ACC112 (cell line): Measurements from ENCODE around the gene ZNF862.

Experiments
- H2AFZ ChIP-seq: fragments of 200-600 bp; sonication (generic); one replicate; pipeline ENCODE4 v1.6.0; 2017; ENCODE audit warnings: antibody characterized with exemption, low read length; ENCODE audit not compliant: unreplicated experiment
- H3K27ac ChIP-seq: fragments of 200-600 bp; sonication (generic); 2 replicates; pipeline ENCODE4 v1.5.1; 2014; ENCODE audit warnings: low read depth, mild to moderate bottlenecking, antibody characterized with exemption, low read length, moderate library complexity
- H3K27me3 ChIP-seq: fragments of 200-600 bp; sonication (generic); 2 replicates; pipeline ENCODE4 v1.6.1; 2014; ENCODE audit warnings: mild to moderate bottlenecking, antibody characterized with exemption, low read length, moderate library complexity, mixed read lengths; ENCODE audit not compliant: insufficient read depth
- H3K36me3 ChIP-seq: fragments of 200-600 bp; sonication (generic); 2 replicates; pipeline ENCODE4 v1.6.1; 2016; ENCODE audit warnings: mild to moderate bottlenecking, antibody characterized with exemption, low read length, moderate library complexity, mixed read lengths; ENCODE audit not compliant: insufficient read depth
- H3K4me1 ChIP-seq: fragments of 200-600 bp; sonication (generic); one replicate; pipeline ENCODE4 v1.6.1; 2016; ENCODE audit warnings: low read length, mixed read lengths; ENCODE audit not compliant: insufficient read depth, unreplicated experiment, control insufficient read depth
- H3K4me3 ChIP-seq: fragments of 200-600 bp; sonication (generic); 2 replicates; pipeline ENCODE4 v1.5.1; 2014; ENCODE audit warnings: mild to moderate bottlenecking, low read depth, low read length
- H3K79me2 ChIP-seq: fragments of 200-600 bp; sonication (generic); one replicate; pipeline ENCODE4 v1.6.0; 2016; ENCODE audit warnings: low read length; ENCODE audit not compliant: control insufficient read depth, unreplicated experiment, insufficient read depth

Gene ZNF862

DNA sequence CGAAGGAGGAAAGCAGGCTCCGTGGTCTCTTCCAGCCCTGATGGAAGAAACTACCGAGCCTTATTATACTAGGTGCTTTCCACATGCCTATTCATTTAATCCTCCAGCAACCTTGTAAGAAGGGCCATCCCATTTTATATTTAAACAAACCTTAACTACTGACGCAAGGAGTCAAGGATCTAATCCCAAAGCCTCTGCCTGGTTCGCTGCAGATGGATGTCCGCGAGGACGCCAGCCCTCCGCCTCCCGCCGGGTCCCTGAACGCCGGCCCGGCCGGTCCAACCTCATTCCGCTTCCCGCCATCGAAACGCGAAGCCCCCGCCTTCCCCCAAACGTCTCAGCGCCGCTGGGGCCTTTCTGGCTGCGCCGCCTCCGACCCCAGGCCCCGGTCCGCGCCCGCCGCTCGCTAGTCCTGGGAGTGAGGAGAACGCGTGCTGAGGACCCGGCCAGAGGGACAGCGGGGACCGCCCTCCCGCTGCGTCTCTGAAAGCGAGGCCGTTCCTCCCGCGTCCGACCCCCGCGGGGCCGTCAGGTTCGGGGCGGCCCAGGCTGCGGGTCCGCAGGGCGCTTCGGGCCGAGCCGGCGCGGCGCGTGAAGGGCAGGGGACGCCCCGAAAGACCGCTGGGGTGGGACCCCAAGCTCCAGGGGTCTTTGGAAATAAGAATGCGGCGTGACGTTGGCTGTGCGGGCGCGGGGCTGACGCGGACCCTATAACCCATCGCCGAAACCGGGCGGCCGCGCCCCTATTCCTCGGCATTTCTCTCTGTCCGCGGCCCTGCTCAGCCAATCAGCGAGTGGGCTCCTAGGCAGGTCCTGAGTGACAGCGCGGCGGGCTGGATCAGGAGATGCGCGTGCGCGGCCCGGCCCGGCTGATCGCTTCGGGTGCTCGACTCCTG is 35.1 kb downstream of the ZNF862 start, which contains the start of gene ATP6V0E2:
ATP6V0E2 (plus strand) TSS at position 896 of the 896 bp plus-strand sequence. CDS start 97 bp downstream, outside the sequence.
- Histone ChIP-seq H3K36me3 (no peaks in the 10 kb centered on the region), H3K27me3 (no peaks in the 10 kb centered on the region), H3K27ac (peak within 1 kb of the TSS; percentile 56; the same call in 1 of the 2 replicates), H2AFZ (peak within 1 kb of the TSS; percentile 85), H3K4me1 (no peaks in the 10 kb centered on the region), H3K79me2 (no peaks in the 10 kb centered on the region), H3K4me3 (peak within 1 kb of the TSS; percentile 88)

DNA sequence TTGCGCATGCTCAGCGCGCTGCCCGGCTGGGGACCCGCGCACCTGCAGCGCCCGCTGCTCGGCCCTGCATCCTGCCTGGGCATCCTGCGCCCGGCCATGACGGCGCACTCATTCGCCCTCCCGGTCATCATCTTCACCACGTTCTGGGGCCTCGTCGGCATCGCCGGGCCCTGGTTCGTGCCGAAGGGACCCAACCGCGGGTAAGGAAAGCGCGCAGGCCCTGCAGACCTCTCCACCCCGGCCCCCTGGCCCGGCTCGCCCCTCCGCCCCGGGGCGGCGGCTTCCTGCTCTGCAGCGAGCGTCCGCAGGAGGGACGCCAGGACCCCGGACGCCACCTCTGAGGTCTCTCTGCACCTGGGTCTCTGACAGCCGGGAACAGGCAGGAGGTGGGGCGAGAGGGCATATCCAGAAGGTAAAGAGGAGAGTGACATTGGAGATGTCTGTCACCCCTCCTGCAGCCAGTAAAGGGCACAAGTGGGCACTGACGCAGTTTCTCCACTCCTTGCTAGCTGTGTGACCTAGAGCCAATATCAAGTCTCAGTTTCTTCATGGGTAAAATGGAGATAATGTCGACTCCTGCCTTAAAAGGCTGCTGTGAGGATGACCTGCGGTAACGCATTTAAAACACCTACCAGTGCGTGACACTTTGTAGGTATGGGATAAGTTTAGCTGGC is 35.9 kb downstream of the ZNF862 start:
- H3K27me3 ChIP-seq, result no peaks in the 10 kb centered on the region
- H3K4me1 ChIP-seq, result no peaks in the 10 kb centered on the region
- H3K36me3 ChIP-seq, result no peaks in the 10 kb centered on the region
- H3K79me2 ChIP-seq, result no peaks in the 10 kb centered on the region
- peak overlapping the region; percentile 49 for H2AFZ ChIP-seq
- no peak overlapping the region for H3K27ac ChIP-seq
- H3K4me3 ChIP-seq, result peak overlapping the region; percentile 88

DNA sequence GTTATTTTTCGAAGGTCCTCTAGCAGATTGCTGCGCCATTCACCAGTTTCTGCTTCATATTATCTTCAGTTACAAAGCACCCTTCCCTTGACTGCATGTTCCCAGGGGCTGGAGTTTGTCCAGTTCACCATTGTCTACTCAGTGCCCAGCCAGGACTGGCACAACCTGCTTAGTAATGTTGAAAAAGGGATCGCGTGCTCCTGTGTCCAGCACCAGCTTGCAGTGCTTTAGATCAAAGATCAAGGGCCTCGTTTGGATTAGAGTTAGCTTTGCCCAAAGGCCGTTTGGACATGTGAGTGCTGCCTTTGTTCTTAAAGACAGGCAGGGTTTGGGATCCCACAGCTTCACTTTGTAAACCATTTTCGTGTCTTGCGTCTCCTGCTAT is 36.5 kb downstream of the ZNF862 start:
- Histone ChIP-seq H3K79me2 (no peaks in the 10 kb centered on the region), H3K27ac (no peak overlapping the region), H3K36me3 (no peaks in the 10 kb centered on the region), H3K4me1 (no peaks in the 10 kb centered on the region), H3K4me3 (peak overlapping the region; percentile 88), H2AFZ (peak overlapping the region; percentile 49), H3K27me3 (no peaks in the 10 kb centered on the region)

DNA sequence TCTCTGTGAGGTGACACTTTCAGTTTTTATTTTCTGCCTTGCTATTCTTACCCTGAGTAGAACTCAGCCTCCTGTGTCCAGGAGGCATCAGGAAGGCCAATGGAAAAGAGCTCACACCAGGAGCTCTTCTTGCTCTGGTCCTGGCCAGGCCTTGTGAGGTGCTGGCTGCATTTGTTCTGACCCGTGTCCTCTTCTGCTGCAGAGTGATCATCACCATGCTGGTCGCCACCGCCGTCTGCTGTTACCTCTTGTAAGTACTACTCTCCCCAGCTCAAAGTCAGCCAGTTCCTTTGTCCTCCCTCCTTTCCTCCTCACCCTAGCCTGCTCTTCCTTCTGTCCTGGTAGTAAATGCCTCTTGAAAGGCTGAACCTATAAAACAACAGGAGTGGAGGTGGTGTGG is 37.2 kb downstream of the ZNF862 start:
- Histone ChIP-seq H3K4me1 (no peaks in the 10 kb centered on the region), H3K4me3 (no peak overlapping the region), H3K27ac (no peak overlapping the region), H3K79me2 (no peaks in the 10 kb centered on the region), H3K36me3 (no peaks in the 10 kb centered on the region), H2AFZ (no peak overlapping the region), H3K27me3 (no peaks in the 10 kb centered on the region)

DNA sequence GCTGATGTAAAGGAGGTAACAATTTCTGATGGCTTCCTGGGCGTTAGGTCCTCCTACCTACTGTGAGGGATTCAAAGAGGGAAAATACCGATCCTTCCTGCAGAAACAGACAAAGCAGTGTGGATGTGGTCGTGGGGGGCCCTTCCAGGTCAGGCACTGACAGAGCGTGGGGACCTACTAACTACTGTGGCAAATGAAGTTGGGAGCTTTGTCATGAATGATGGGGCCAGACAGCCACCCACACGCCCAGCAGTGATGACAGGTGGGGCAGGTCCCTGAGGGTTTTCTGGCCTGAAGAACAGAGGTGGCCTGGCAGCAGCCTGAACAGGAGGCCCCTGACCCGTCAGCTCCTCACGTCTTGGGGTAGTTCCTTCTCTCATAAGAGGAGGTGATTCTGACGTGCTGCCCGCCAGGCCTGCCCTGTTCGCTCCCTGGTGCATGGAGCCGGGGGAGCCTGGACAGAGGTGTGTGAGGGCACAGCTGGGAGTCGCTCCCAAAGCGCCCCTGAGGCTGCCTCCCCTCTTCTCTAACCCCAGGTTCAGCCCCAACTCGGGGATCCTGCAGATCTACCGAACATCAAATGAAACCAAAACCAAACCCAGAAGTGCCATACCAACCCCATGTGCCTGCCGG is 39.8 kb downstream of the ZNF862 start:
- no peaks in the 10 kb centered on the region for H3K36me3 ChIP-seq
- no peaks in the 10 kb centered on the region for H3K27me3 ChIP-seq

DNA sequence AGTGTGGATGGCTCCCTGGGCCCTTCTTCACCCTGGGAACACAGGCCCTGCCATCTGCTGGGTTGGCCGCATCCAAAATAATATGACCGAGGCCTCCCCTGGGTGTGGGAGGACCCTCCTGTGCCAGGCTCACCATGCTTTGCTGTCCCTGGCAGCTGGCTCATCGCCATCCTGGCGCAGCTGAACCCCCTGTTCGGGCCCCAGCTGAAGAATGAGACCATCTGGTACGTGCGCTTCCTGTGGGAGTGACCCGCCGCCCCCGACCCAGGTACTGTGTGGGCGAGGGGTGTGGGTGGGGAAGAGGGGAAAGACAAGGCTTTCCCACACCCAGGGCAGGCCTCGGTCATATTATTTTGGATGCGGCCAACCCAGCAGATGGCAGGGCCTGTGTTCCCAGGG is 40.3 kb downstream of the ZNF862 start:
- Histone ChIP-seq H2AFZ (no peak overlapping the region), H3K27ac (no peak overlapping the region), H3K27me3 (no peaks in the 10 kb centered on the region), H3K79me2 (no peaks in the 10 kb centered on the region), H3K4me3 (no peak overlapping the region), H3K4me1 (peaks cover 1% of the 10 kb centered on the region), H3K36me3 (no peaks in the 10 kb centered on the region)

More for the DNA sequence above, 39.8 kb downstream of the ZNF862 start:
- Histone ChIP-seq H3K27ac (no peak overlapping the region), H3K4me3 (no peak overlapping the region), H3K4me1 (no peaks in the 10 kb centered on the region), H3K79me2 (no peaks in the 10 kb centered on the region), H2AFZ (no peak overlapping the region)

DNA sequence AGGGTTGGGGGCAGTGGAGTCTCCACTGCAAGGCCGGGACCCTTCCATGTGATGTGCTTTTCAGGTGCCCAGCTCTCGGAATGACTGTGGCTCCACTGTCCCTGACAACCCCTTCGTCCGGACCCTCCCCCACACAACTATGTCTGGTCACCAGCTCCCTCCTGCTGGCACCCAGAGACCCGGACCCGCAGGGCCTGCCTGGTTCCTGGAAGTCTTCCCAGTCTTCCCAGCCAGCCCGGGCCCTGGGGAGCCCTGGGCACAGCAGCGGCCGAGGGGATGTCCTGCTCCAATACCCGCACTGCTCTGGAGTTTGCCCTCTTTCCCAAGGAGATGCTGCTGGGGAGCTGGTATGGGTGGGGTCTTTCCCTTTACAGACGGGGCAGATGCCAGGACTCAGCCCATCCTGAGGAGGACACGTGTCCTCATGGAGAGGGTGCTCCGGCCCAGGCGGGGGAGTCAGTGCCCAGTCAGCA is 41.1 kb downstream of the ZNF862 start:
- no peaks in the 10 kb centered on the region for H3K79me2 ChIP-seq
- no peak overlapping the region for H3K4me3 ChIP-seq
- no peak overlapping the region for H3K27ac ChIP-seq

DNA sequence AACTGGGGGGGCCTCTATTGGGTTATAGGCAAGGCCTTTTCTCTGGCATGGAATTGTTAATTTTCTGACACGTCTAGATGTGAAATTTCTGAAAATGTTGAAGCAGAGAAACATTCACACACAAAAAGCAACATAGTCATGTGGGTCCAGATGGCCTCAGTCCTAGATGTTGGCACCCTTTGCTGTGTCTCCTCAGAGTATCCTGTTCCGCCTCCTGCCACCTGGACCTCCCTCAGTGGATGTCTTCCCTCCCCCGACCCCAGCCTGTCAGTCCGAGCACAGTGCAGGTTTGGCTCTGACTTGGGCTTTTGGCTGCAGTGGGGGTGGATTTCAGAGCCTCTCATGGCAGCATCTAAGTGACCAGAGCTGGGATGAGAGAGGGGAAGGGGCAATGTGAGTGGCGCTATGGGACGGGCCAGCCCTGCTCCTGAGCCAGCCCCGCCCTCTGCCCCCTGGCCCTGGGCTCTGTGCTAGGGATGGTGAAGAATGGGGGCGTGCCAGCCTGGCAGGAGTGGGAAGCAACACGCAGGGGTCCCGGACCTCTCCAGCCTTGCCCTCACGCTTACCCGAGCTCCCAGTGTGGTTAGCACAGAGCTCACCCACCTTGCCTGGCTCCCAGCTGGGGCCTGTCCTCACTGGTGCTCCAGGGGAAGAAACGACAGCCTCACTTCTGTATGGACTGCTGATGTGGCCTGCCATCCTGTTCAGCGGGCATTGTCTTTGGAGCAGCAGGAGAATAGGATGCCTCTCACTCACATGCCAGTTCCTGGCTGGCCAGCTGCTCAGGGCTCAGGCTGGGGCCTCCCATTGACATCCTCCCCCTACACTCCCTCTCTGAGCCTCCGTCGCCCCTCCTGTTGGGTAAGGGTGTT is 41.8 kb downstream of the ZNF862 start:
- H2AFZ ChIP-seq, result no peak overlapping the region
- H3K27me3 ChIP-seq, result 0 out of 2 replicates have a peak, but pooled peaks cover 5% of the 10 kb centered on the region
- peaks cover 6% of the 10 kb centered on the region for H3K4me1 ChIP-seq
- H3K36me3 ChIP-seq, result no peaks in the 10 kb centered on the region
- H3K79me2 ChIP-seq, result no peaks in the 10 kb centered on the region
- no peak overlapping the region for H3K27ac ChIP-seq
- H3K4me3 ChIP-seq, result no peak overlapping the region

More for the DNA sequence above, 41.1 kb downstream of the ZNF862 start:
- Histone ChIP-seq H2AFZ (no peak overlapping the region), H3K4me1 (peaks cover 6% of the 10 kb centered on the region), H3K27me3 (0 out of 2 replicates have a peak, but pooled peaks cover 5% of the 10 kb centered on the region), H3K36me3 (no peaks in the 10 kb centered on the region)

DNA sequence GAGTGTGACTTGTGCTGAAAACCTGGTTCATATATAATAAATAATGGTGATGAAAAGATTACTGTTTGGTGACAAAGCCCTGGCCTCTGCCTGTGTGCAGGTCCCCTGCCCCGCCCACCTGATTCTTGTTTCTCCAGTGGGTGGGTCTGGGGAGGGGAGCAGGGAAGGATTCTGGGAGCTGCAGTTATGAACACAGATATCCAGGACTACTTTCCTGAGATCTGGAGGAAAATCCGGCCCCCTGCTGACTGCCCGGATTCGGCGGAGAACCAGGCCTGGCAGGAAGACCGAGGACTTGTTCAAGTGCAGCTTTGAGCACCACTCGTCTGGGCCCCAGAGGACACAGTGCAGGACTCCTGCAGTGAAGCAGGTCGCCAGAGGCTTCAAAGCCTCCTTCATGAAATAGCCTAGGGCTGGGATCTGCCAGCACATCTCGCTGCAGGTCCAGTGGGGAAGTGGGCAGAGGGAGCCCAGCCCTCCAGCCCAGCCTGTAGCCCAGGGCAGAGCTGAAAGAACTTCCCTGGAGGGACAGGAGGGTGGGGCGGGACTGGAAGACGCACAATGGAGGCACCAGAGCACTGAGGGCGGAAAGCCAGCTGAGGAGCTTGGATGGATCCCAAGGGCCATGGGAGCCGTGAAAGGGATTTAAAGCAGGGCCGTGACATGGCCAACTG is 42.6 kb downstream of the ZNF862 start:
- H2AFZ ChIP-seq, result no peak overlapping the region
- H3K4me1 ChIP-seq, result peaks cover 6% of the 10 kb centered on the region
- H3K27ac ChIP-seq, result no peak overlapping the region
- H3K27me3 ChIP-seq, result 0 out of 2 replicates have a peak, but pooled peaks cover 5% of the 10 kb centered on the region
- H3K36me3 ChIP-seq, result no peaks in the 10 kb centered on the region
- H3K4me3 ChIP-seq, result no peak overlapping the region
- no peaks in the 10 kb centered on the region for H3K79me2 ChIP-seq
